Measurements from ENCODE around the gene SHISAL1.
"Not testable (repeated sequence)": the region's sequence is repeated elsewhere in the genome, so short reads cannot be mapped to it uniquely, and the experiment has no call there.

Gene SHISAL1

DNA sequence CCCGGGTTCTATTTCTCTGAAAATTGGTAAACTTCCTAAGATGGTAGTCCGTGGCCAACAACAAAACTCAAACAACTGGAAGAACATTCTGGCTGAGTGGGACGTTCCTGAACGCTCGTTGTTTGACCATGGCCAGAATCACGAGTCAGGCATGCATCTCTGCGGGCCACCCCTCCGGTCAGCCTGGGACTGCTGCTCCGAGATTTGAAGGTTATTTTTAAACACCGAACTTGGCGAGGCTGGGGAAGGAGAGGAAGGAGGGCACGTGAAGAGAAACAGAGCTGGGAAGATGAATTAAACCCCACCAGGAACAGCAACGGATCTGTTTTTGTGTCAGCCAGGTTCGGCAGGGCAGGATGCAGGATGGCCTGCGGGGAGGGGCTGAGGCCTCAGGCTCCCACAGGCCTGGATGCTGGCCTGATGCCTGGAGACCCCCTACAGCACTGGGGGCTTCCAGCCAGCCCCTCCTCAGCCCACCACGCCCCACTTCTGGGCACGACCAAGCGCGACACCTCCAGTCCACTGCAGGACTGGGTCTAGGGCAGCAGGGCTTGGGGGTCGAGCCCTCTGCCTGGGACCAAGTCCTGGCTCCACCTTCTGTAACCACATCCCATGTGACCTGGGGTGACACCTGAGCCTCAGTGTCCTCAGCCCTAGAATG lies 5.1 kb downstream of the SHISAL1 start:
- TF ChIP-seq, protein P1, sequence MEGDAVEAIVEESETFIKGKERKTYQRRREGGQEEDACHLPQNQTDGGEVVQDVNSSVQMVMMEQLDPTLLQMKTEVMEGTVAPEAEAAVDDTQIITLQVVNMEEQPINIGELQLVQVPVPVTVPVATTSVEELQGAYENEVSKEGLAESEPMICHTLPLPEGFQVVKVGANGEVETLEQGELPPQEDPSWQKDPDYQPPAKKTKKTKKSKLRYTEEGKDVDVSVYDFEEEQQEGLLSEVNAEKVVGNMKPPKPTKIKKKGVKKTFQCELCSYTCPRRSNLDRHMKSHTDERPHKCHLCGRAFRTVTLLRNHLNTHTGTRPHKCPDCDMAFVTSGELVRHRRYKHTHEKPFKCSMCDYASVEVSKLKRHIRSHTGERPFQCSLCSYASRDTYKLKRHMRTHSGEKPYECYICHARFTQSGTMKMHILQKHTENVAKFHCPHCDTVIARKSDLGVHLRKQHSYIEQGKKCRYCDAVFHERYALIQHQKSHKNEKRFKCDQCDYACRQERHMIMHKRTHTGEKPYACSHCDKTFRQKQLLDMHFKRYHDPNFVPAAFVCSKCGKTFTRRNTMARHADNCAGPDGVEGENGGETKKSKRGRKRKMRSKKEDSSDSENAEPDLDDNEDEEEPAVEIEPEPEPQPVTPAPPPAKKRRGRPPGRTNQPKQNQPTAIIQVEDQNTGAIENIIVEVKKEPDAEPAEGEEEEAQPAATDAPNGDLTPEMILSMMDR (IDR thresholded peaks at IDR 0.05): no peak
- Histone ChIP-seq H3K4me1 (no peaks in the 10 kb centered on the region), H3K9me3 (ENCODE audit: control insufficient read depth, low read length) (no peaks in the 10 kb centered on the region), H3K79me2 (no peaks in the 10 kb centered on the region), H3K4me3 (ENCODE audit: low read depth, low read length) (no peak overlapping the region), H3K27me3 (ENCODE audit: control insufficient read depth, insufficient read depth, low read length) (no peaks in the 10 kb centered on the region), H2AFZ (no peak overlapping the region), H3K36me3 (ENCODE audit: control insufficient read depth, insufficient read depth, low read length) (no peaks in the 10 kb centered on the region), H3K4me2 (ENCODE audit: low read length) (no peak overlapping the region), H3K9ac (no peak overlapping the region), H3K27ac (no peak overlapping the region)

DNA sequence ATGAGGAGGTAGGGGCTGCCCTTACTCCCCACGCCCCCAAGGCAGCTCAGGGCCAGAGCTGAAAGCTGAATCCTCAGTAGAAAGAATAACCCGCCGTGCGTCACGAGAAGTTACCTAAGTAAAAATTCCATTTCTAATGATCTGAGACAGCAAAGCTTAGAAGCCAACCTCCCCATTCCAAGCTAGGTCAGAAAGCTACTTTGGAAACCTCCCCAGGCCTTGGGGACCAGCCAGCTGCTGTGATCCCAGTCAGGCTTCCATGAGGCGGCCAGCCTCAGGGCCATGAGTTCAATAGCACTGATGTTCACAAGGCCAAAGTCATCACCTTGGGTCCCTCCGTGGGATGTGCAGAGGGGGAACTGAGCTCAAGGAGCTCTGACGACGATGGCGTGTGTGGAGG lies 6.9 kb downstream of the SHISAL1 start:
- no peak overlapping the region for H3K9ac ChIP-seq
- H3K79me2 ChIP-seq: no peaks in the 10 kb centered on the region
- H2AFZ ChIP-seq: no peak overlapping the region
- no peaks in the 10 kb centered on the region for H3K4me1 ChIP-seq
- H3K27ac ChIP-seq: no peak overlapping the region
- no peaks in the 10 kb centered on the region for H3K9me3 ChIP-seq (ENCODE audit: control insufficient read depth, low read length)
- no peak overlapping the region for H3K4me2 ChIP-seq (ENCODE audit: low read length)
- no peaks in the 10 kb centered on the region for H3K36me3 ChIP-seq (ENCODE audit: control insufficient read depth, insufficient read depth, low read length)
- no peak overlapping the region for H3K4me3 ChIP-seq (ENCODE audit: low read depth, low read length)
- H3K27me3 ChIP-seq (ENCODE audit: control insufficient read depth, insufficient read depth, low read length): no peaks in the 10 kb centered on the region
- TF ChIP-seq, protein P1 (IDR thresholded peaks at IDR 0.05): no peak

DNA sequence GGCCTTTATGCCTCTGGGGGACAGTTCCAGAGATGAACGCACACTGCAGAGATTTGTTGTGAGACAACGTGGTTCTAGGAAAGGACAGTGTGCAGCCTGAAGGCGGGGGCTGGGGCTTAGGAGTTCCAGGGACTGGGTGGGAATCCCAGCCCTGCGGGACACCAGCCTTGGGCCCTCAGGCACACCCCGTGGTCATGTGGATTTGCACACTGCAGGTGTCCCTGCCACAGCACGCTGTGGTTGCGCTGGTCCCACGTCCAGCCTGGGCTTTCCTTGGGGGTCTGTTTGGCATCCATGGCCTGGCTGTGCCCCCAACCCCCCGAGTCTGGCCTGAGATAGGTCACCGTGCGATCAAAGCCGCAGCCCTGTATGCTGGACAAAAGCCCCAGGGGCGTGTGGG lies 7.3 kb downstream of the SHISAL1 start:
- no peak overlapping the region for H3K4me2 ChIP-seq (ENCODE audit: low read length)
- H3K4me3 ChIP-seq (ENCODE audit: low read depth, low read length): no peak overlapping the region
- no peak overlapping the region for H3K9ac ChIP-seq
- no peaks in the 10 kb centered on the region for H3K27me3 ChIP-seq (ENCODE audit: control insufficient read depth, insufficient read depth, low read length)
- H2AFZ ChIP-seq: no peak overlapping the region
- no peaks in the 10 kb centered on the region for H3K9me3 ChIP-seq (ENCODE audit: control insufficient read depth, low read length)
- H3K4me1 ChIP-seq: no peaks in the 10 kb centered on the region
- H3K27ac ChIP-seq: no peak overlapping the region
- no peaks in the 10 kb centered on the region for H3K79me2 ChIP-seq
- no peaks in the 10 kb centered on the region for H3K36me3 ChIP-seq (ENCODE audit: control insufficient read depth, insufficient read depth, low read length)
- TF ChIP-seq, protein P1 (IDR thresholded peaks at IDR 0.05): no peak

DNA sequence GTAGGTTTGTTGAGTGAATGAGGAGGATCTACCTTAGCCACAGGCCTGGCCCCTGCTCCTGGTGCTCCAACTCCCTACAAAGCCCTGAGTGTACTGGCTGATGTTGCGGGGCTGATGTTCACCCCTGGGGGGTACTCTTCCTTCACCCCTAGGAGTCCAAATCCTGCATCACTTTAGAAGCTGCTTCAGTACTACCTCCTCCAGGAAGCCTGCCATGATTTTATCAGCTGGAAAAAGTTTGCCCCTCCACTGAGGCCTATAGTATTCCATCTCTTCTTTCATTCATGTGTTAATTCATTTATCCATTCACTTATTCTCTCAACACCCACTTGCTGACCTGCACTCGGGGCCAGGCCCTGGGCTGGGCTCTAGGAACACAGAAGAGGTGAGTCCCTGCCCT lies 7.8 kb downstream of the SHISAL1 start:
- no peak overlapping the region for H3K4me3 ChIP-seq (ENCODE audit: low read depth, low read length)
- H3K9ac ChIP-seq: no peak overlapping the region
- H3K27ac ChIP-seq: no peak overlapping the region
- H2AFZ ChIP-seq: no peak overlapping the region
- H3K4me1 ChIP-seq: no peaks in the 10 kb centered on the region
- TF ChIP-seq, protein P1 (IDR thresholded peaks at IDR 0.05): no peak
- H3K79me2 ChIP-seq: no peaks in the 10 kb centered on the region
- no peak overlapping the region for H3K4me2 ChIP-seq (ENCODE audit: low read length)
- H3K36me3 ChIP-seq (ENCODE audit: control insufficient read depth, insufficient read depth, low read length): no peaks in the 10 kb centered on the region
- no peaks in the 10 kb centered on the region for H3K27me3 ChIP-seq (ENCODE audit: control insufficient read depth, insufficient read depth, low read length)
- H3K9me3 ChIP-seq (ENCODE audit: control insufficient read depth, low read length): no peaks in the 10 kb centered on the region

DNA sequence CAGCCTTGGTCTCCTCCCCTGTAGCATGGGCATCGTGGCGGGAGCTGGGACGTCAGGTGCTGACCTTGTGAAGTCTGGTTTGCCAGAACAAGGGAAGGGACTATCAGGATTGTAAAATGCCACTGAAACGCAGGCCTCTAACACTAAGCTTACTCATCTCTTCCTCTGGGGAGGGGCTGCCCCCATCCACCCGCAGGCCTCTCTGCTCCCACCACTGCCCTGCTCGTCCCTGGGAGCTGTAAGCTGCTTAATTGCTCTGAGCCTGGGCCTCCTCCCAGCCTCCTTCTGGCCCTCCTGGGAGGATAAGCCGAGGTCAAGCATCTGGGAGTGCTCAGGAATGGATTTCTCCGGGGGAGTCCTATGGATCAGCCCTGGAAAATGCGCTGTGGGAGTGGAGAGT lies 8.4 kb downstream of the SHISAL1 start:
- H3K27ac ChIP-seq: no peak overlapping the region
- H3K79me2 ChIP-seq: no peaks in the 10 kb centered on the region
- H3K9me3 ChIP-seq (ENCODE audit: control insufficient read depth, low read length): no peaks in the 10 kb centered on the region
- no peak overlapping the region for H2AFZ ChIP-seq
- H3K36me3 ChIP-seq (ENCODE audit: control insufficient read depth, insufficient read depth, low read length): no peaks in the 10 kb centered on the region
- TF ChIP-seq, protein P1 (IDR thresholded peaks at IDR 0.05): no peak
- H3K4me2 ChIP-seq (ENCODE audit: low read length): no peak overlapping the region
- H3K27me3 ChIP-seq (ENCODE audit: control insufficient read depth, insufficient read depth, low read length): no peaks in the 10 kb centered on the region
- no peak overlapping the region for H3K4me3 ChIP-seq (ENCODE audit: low read depth, low read length)
- H3K4me1 ChIP-seq: no peaks in the 10 kb centered on the region
- H3K9ac ChIP-seq: no peak overlapping the region

DNA sequence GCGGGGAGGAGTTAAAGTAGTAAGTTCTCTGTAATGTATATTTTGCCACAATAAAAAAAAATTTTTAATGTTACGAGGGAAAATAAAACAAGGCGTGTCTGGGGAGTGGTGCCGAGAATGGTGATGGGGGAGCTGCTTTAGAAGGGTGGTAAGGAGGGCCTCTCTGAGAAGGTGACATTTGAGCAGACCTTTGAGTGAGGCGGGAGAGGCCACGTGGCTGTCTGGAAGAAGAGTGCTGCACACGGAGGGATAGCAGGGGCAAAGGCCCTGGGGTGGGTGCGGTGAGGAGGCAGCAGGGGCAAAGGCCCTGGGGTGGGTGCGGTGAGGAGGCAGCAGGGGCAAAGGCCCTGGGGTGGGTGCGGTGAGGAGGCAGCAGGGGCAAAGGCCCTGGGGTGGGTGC lies 10.4 kb downstream of the SHISAL1 start:
- H3K27ac ChIP-seq; H3K36me3 ChIP-seq (ENCODE audit: control insufficient read depth, insufficient read depth, low read length); H3K4me1 ChIP-seq; H3K27me3 ChIP-seq (ENCODE audit: control insufficient read depth, insufficient read depth, low read length); H3K4me3 ChIP-seq (ENCODE audit: low read depth, low read length); H3K4me2 ChIP-seq (ENCODE audit: low read length); H3K9ac ChIP-seq; H3K9me3 ChIP-seq (ENCODE audit: control insufficient read depth, low read length); H2AFZ ChIP-seq; H3K79me2 ChIP-seq: not testable (repeated sequence)
